GM21528 (cell line): ENCODE results near the gene PUDP.

Source experiments
- ATAC-seq: cut with Tn5 transposase; IDR thresholded peaks from one replicate; pipeline ENCODE4 v1.9.1; 2021; ENCODE audit warnings: mild to moderate bottlenecking, moderate library complexity; ENCODE audit not compliant: unreplicated experiment, low FRiP score

The PUDP gene

DNA sequence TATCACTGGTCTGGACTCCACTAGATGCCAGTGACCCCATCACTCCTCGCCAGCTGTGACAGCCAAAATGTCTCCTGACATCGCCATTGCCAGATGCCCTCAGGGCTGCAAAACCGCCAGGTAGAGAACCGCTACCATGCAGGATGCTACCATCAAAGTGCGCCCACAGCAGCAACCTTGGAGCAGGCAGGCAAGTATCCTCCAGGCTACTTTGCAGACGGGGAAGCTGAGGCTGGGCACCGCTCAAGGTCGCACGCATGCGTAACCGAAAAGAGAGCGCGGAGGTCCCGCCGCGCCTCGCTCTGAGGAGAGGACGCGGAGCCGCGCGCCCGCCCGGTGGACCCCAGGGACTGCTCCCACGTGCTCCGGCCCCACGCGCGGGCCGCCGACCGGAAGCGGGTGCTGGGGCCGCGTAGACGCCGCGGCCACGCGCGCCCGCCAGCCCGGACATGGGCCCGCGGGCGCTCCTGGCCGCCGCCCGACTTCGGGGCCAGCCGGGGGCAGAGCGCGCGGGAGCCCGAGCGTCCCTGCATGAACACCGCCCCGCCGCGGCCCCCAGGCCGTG is 458 bp downstream of the PUDP start, which contains the start of gene STS:
STS (plus strand) TSS at position 300 of the 565 bp plus-strand sequence. CDS start 105,488 bp downstream, outside the sequence.
- ATAC-seq: peak; percentile 54

DNA sequence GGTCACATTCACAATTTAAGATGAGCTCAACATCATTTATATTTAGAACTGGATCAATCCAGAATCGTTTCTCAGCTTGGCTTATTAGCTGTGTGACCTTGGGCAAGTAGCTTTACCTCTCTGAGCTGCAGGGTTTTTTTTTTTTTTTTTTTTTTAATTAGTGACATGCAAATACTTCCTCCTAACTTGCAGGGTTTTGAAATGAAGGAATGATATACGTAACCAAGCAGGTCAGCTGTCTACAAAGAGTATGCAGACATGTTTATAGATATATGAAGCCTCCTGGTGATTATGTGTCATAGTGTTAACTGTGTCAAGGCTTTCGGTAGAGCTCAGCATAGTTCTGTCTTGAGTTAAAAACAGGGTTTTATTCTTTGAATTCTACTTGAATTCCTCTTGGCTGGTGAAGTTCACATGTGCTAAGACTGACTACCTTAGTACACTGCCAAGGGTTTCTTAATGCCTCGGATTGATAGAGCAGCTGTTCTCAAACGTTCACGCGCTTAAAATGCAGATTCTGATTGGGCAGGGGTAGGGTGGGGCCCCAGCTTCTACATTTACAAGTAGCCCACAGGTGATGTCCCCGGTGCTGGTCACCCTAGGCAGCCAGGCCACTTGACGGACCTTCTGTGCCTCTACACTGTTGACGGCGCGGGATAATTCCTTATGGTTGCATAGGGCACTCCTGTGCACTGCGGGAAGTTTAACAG is 1.1 kb downstream of the PUDP start:
- ATAC-seq: peak; percentile 24

DNA sequence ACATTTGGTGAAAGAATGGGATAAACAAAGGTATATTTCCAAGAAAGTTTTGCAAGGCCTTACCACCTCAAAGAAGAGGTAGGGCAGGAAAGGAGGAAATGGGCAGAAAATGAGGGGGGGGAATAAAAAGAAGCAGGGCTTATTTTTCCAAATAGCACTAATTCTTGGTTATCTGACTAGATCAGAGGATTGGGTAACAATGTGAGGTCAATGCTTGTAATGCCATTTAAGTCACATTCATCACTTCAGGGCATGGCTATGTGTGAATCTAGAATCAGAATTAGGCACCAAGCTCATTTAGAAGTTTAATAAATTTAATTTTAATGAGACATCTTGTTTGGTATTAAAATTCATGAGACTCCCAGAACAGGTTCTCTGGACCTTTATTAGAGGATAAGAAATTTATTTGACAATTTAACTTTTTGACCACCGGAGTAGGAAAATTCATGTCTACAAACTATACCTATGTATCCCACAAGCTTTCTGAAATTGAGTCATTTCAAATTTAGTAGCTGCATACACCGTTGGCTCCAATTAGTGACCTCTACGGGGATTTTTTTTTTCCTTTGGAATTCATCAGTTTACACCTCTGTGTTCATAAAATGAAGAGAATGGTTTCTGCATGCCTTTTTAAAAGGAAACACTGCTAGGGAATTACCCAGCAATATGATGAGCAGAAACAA is 1.8 kb downstream of the PUDP start:
- no peak for ATAC-seq

DNA sequence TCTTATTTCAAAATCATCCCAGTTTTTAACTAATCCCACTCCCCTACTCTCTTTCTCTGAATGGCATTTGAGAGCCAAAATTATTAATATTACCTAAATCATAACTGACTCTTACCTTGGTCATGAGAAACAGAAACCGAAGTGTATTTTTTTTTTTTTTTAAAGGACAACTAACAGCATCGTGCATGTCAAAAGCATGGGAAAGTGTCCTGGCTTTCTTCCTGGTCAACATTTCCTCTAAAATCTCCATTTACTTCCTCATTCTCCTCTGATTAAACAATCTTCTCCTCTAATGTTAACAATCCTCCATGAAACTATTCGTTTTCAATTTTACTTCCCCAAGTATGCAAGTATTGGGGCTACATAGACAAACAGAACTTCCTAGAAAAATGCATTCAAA is 2.5 kb downstream of the PUDP start:
- no peak for ATAC-seq

DNA sequence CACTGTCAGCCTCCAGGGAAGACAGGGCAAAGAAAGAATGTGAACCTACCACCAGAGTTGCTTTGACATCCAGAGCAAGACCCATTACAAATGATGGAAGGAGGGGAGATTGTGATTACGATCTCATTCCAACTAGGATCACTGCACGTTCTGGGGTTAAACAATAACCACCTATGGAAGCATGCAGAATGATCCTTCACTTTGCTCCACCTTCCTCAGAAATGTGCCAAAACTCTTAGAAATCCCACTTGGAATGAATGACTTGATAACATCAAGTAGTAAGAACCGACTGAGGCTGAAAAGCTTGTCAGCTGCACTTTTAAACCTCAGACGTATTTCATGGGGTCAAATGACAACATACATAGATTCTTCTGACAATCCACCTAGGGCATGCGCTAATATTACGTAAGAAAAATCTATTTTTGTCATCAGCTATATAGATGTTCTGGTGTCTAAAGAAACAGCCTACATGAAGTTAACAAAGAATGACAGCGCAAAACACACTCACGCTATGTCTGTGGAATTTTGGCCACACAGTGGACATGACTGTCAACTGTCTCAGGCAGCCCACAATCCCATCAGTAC is 3.9 kb downstream of the PUDP start:
- no peak for ATAC-seq

DNA sequence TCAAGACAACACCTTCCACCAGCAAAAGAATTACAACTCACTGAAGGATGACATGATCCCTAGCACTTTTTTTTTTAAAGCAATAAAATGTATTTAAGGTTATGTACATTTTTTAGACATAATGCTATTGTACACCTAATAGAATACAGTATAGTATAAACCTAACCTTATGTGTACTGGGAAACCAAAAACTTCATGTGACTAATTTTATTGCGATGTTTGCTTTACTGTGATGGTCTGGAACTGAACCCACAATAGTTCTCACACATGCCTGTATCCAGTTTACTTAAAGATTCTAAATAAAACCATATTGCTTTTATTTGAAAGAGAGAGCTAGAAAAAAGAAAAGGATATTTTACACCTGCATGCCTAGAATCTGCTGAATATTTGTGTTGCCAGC is 4.9 kb downstream of the PUDP start:
- no peak for ATAC-seq

DNA sequence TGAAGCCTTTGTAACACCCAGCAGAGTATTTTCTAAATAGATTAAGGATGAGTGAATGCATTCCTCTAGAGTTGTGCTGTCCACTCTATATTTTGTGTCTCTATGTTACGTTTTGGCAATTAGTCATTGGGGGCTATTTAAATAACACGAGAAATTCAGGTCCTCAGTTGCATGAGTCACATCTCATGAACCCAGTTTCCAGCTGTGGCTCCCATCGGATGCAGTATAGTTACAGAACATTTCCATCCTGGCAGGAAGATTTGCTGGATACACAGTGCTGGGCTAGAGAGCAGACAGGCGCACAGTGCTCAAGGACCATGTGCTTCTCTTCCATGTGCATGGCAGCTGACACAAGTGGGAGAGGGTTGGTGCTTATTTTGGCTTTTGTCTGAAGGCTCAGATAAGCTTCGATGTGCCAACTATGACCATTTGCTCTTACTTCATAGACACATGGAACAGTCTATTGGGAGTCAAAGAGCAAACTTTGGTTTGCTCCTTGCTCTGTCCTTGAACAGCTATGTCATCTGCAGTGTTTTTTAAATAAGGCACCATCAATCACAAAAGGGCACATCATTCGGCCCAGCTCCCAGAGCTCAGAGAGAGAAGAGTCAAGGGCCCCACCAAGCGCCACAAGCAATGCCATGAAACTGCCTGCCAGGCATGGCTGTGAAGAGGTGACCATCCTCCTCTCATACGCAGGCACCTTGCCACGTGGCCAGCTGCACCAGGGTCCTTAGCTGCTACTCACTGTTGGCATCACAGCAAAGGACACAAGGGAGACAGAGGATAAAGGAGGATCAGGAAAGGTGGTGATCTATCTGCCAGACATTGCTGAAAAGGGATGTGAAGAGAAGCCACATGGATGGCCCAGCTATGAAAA is 8.5 kb downstream of the PUDP start:
- ATAC-seq: no peak

DNA sequence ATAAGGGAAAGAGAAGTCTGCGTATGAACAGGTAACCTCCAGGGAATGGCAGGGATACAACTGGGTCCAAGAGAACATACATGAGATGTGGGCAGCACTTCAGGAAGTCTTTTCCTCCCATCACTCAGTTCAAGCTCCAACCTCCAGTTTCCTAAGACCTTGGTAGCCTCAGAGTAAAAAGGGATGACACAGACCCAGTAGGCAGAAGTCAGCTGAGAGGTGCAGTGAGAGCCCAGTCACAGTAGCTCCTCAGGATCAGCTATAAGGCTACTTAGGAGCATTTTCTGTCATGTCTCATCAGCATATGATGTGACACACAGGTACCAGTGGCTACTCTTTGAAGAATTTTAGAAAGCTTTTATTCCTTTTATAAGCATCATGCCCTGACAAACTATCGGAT is 13.0 kb downstream of the PUDP start:
- no peak for ATAC-seq

DNA sequence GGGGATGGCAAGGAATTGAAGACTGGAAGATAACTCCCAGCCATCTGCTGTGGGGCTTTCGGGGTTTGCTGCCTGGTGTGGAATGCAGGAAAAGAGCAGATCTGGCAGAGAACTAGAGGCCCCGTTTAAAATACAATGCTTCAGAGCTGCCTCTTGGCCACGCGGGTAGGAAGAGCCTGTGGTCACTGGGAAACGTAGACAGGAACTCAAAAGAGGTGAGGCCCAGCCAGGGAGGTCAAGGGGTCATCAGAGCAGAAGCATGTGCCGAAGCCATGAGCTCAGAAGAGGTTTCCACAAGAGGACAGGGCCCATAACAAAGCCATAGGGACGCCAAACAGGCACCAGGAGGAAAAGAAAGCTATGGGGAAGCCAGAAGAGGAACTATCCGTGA is 14.9 kb downstream of the PUDP start:
- no peak for ATAC-seq

DNA sequence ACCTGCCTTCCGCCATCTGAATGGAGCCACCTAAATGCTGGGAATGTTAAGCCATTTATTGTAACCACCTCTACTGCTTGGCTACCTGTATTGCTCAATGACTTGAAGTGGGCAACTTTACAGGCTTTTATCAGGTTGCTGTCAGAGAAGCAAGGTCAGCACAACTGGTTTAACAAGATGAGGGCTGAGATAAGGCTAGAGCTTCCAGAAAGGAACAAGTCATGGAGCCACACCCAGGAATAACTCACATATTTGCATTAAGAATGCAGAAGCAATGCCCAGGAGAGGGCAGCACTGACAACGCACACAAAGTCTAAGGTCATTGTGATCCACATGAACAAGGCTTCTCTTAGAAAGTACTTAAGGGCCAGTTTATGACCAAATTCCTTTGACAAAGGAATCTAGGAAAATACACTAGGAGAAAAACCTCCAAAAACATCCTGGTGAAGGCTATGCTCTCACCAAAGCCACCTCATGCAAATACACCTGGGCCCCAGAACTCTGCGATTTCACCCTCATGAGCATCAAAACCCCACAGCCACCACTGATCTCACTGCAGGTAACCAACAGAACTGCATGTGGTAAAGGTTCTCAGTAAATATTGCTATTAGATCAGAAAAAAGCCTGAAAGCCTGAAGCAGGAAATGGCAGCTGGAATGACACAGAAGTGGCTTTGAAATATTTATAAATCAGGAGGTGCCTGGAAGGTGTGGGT is 15.5 kb downstream of the PUDP start:
- ATAC-seq: peak; percentile 67

DNA sequence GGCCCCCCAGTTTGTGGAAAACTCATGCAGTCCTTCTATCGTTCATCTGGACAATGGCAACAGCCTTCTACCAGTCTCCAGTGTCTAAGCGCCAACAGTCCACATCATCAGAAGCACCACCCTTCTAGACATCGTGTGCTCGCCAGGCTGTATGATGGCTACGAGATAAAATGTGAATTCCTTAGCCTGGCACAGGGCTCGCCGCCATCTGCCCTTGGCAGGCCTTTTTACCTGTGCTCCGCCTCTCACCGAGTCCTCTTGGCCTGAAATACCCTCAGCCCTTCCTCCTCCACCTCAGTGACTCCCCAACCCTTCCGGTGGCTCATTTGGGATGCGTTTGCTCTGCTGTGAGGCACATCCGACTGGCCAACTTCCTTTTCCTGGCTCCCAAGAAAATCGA is 16.3 kb downstream of the PUDP start:
- ATAC-seq: no peak

DNA sequence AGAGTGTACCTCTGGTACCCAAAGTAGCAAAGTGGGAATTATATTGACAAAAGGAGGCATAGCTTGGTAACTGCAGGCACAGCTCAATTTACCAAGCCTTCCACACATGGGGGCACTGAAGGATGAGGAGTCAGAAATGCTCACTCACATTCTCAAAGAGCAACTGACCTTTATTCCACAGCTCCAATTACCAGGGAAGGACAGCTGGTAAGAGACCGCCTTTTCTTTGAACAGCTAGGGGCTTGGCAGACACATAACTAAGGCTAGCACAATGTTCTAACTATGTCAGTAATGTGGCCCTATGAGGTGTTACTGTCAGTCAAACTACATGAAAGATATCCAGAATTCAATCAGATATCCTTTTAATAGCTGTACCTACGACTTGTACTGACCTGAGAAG is 20.9 kb downstream of the PUDP start:
- ATAC-seq: no peak

DNA sequence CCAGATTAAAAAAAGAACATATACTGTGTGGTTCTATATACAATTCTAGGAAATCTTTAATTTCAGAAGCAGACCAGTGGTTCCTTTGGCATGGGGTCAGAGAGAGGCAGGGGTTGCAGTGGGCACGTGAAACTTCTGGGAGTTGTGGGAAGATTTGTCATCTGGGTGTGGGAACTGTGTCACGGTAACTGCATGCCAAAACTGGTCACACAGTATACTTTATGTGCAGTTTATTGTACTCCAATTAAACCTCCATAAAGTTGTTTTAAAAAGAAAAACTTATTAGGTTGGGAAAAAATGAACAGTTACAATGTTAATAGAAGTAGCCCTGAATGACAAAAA is 27.1 kb downstream of the PUDP start:
- ATAC-seq: no peak

DNA sequence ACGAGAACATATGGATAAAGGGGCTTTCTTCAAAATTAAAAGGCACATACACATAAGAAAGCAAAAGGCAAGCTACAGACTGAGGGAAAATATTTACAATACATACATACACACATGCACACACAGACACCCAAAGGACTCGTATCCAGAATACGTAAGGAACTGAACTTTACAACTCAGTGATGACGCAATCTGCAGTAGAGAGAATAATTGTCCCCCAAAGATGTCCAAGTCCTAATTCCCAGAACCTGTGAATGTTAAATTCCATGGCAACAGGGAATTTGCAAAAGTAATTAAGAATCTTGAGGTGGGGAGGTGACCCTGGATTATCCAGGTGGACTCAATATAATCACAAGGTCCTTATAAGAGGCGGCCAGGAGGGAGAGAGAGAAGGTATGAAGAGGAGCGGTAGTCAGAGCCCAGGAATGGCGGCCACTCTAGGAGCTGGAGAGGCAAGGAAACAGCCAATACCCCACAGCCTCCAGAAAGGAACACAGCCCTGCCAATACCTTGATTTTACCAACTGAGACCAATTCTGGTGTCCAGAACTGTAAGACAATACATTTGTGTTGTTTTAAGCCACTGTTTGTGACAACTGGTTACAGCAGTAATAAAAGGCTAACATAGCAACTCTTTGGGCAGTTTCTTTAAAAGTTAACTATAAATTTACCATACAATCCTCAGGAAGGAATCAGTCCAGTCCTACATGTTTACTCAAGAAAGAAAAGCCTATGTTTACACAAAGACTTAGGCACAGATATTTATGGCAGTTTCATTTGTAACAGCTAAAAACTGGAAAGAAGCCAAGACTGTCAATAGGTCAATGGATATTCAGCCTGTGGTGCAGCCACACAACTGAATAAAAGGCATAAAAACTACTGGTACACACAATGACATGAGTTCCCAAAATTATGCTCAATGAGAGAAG is 27.7 kb downstream of the PUDP start:
- no peak for ATAC-seq

DNA sequence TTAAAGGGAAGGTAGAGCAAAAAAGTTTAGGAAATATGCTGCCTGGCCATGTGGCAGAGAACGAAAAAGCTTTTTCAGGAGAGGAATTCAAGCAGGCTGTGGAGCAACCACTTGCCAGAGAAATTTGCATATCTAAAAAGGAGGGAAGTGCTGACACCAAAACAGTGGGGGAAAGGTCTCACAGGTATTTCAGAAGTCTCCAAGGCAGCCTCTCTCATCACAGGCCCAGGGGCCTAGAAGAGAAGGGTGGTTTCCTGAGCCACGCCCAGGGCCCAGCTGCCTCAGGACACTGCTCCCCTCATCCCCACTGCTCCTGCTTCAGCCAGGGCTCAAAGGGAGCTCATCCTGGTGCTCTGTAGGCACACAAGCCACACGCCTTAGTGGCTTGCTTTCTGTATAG is 30.4 kb downstream of the PUDP start:
- no peak for ATAC-seq

DNA sequence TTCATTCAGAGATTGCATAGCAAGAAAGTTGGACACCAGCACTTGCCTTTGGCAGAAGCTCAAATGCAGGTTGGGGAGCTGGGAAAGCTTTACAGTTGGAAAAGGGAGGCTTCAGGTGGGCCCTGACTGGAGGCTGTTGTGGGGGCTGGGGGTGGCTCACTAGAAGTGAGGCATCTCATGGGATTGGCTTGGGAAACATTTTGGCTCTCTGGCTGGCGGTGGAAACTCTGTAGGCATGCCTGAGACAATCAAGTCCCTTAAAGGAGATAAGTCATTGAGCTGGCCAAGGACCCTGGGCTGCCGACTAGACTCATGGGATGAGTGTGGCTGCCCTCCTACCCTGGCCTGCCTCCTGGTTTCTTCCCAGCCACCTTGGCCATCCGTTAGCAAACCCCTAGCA is 31.9 kb downstream of the PUDP start:
- ATAC-seq: no peak

DNA sequence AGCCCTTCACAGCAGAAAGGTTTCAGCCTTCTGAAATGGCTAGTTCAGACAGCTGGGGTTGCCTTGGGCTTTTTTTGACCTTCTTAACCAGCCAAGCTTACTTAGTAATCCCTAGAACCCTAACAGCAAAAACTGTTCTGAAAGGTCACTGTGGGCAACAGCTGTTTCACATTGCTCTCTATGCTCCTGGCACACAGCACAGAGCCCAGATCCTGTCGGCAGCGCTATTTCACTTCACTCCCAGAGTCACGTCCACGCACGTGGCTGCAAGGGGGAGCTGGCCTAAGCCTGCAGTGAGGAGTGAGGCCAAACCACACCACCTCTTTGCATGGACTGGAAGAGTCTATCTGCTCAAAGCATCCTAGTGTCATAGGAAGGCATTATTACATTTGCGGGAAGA is 32.4 kb downstream of the PUDP start:
- ATAC-seq: peak; percentile 74

DNA sequence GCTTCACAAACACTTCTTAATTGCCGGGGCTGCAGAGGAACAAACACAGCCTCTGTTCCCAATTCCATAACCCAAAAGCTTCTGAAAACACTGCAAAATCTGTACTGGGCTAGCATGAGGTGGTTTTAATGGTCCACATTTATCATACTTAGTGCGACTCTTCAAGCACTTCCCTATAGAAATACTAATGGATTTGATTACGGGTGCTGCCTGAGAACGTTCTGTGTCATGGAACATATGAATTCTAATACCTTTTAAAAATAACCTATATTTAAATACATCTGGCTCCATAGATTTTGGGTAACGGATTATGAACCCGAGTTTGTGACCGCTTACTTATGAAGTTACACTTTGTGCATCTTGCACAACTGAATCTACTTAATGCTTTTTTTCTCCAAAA is 35.9 kb downstream of the PUDP start:
- ATAC-seq: no peak

DNA sequence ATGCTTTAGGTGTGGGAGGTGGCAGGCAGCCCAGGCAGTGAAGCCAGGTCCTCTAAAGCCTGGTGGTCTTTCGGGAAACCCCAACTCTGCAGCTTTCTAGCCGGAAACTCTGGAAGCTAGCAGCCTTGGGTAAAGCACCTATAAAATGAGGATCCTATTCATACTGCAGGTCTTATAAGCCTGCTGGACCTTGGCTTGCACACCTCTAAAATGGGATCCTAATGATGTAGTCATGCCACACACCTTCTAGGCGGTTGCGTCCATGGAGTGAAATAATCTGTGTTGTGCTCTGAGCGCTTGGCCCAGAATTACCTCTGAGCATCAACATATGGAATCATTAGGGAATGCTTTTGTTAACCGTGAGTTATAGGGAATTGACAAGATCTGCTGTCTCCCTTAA is 36.4 kb downstream of the PUDP start:
- ATAC-seq: no peak
